HG03460 (cell line): Measurements from ENCODE around the gene FAM117B.
A peak's percentile ranks its signal among the peaks of the same experiment; 100 is the strongest.
"Not testable (repeated sequence)": the region's sequence is repeated elsewhere in the genome, so short reads cannot be mapped to it uniquely, and the experiment has no call there.

Source experiments
- ATAC-seq: cut with Tn5 transposase; IDR thresholded peaks from one replicate; pipeline ENCODE4 v1.9.1; 2021; ENCODE audit not compliant: unreplicated experiment

Gene FAM117B

GRCh38 chr2:202756598-202756997 is 121.8 kb downstream of the FAM117B start:
- no peak for ATAC-seq

GRCh38 chr2:202757339-202757738 is 122.6 kb downstream of the FAM117B start:
- no peak for ATAC-seq

- no peak for ATAC-seq
Measured at GRCh38 chr2:202758128-202758527, 123.4 kb downstream of the FAM117B start.

- no peak for ATAC-seq
Measured at GRCh38 chr2:202758604-202759003, 123.8 kb downstream of the FAM117B start.

GRCh38 chr2:202760848-202761247 is 126.1 kb downstream of the FAM117B start:
- no peak for ATAC-seq

- ATAC-seq, result no peak
Measured at GRCh38 chr2:202762556-202762955, 127.8 kb downstream of the FAM117B start.

GRCh38 chr2:202763916-202764315 is 129.1 kb downstream of the FAM117B start:
- no peak for ATAC-seq

- no peak for ATAC-seq
Measured at GRCh38 chr2:202764991-202765390, 130.2 kb downstream of the FAM117B start.

- no peak for ATAC-seq
Measured at GRCh38 chr2:202765436-202765835, 130.7 kb downstream of the FAM117B start.

- no peak for ATAC-seq
Measured at GRCh38 chr2:202768273-202768672, 133.5 kb downstream of the FAM117B start.

- no peak for ATAC-seq
Measured at GRCh38 chr2:202769201-202769600, 134.4 kb downstream of the FAM117B start.

- no peak for ATAC-seq
Measured at GRCh38 chr2:202771336-202771735, 136.6 kb downstream of the FAM117B start.

- no peak for ATAC-seq
Measured at GRCh38 chr2:202771741-202772460, 137.1 kb downstream of the FAM117B start.

- ATAC-seq, result no peak
Measured at GRCh38 chr2:202773301-202773973, 138.7 kb downstream of the FAM117B start.

- no peak for ATAC-seq
Measured at GRCh38 chr2:202774104-202774503, 139.3 kb downstream of the FAM117B start.

- ATAC-seq, result no peak
Measured at GRCh38 chr2:202778217-202778616, 143.4 kb downstream of the FAM117B start.

- ATAC-seq, result peak; percentile 98
Measured at GRCh38 chr2:202780514-202781021, 145.8 kb downstream of the FAM117B start.

- ATAC-seq, result no peak
Measured at GRCh38 chr2:202782940-202783558, 148.3 kb downstream of the FAM117B start.

GRCh38 chr2:202786842-202787241 is 152.1 kb downstream of the FAM117B start:
- no peak for ATAC-seq

GRCh38 chr2:202790676-202791075 is 155.9 kb downstream of the FAM117B start:
- no peak for ATAC-seq

- ATAC-seq, result no peak
Measured at GRCh38 chr2:202797944-202798343, 163.2 kb downstream of the FAM117B start.

- not testable (repeated sequence) for ATAC-seq
Measured at GRCh38 chr2:202805911-202806310, 171.1 kb downstream of the FAM117B start.
